RWPE2 (cell line): Measurements from ENCODE around the gene ST7.

Experiments used
- ATAC-seq: fragments of 200-7000 bp; cut with Tn5 transposase; 3 replicates; pipeline ENCODE4 v1.9.1; 2021; ENCODE audit warnings: low read depth
- DNase-seq: peaks from one replicate; pipeline ENCODE4 v3.0.0-alpha.2; 2020; ENCODE audit warnings: low spot score
- H3K27ac ChIP-seq: fragments of 450-650 bp; 2 replicates; pipeline ENCODE4 v1.5.1; 2017; ENCODE audit warnings: mild to moderate bottlenecking; ENCODE audit not compliant: poor library complexity, severe bottlenecking
- H3K27me3 ChIP-seq: fragments of 250-450 bp; sonication (Bioruptor Pico); 2 replicates; pipeline ENCODE4 v1.5.1; 2021; ENCODE audit warnings: mild to moderate bottlenecking, moderate library complexity; ENCODE audit not compliant: insufficient read depth, poor library complexity, severe bottlenecking
- H3K36me3 ChIP-seq: fragments of 250-450 bp; sonication (Bioruptor Pico); 2 replicates; pipeline ENCODE4 v1.5.1; 2020; ENCODE audit warnings: low read depth, mild to moderate bottlenecking, moderate library complexity
- H3K4me1 ChIP-seq: fragments of 250-450 bp; sonication (Bioruptor Pico); 2 replicates; pipeline ENCODE4 v1.5.1; 2021; ENCODE audit warnings: mild to moderate bottlenecking, moderate library complexity; ENCODE audit not compliant: insufficient read depth, poor library complexity, severe bottlenecking
- H3K4me3 ChIP-seq: fragments of 250-450 bp; sonication (Bioruptor Pico); 2 replicates; pipeline ENCODE4 v1.5.1; 2021; ENCODE audit warnings: mild to moderate bottlenecking, moderate library complexity; ENCODE audit not compliant: severe bottlenecking
- H3K9me3 ChIP-seq: fragments of 250-450 bp; sonication (Bioruptor Pico); 2 replicates; pipeline ENCODE4 v1.5.1; 2021; ENCODE audit warnings: mild to moderate bottlenecking, moderate library complexity; ENCODE audit not compliant: severe bottlenecking
- TF ChIP-seq, protein P1 (sequence below): fragments of 450-650 bp; IDR thresholded peaks from one replicate; pipeline ENCODE4 v1.5.1; 2017; ENCODE audit warnings: mild to moderate bottlenecking, moderate library complexity; ENCODE audit not compliant: poor library complexity, severe bottlenecking

The ST7 gene

DNA sequence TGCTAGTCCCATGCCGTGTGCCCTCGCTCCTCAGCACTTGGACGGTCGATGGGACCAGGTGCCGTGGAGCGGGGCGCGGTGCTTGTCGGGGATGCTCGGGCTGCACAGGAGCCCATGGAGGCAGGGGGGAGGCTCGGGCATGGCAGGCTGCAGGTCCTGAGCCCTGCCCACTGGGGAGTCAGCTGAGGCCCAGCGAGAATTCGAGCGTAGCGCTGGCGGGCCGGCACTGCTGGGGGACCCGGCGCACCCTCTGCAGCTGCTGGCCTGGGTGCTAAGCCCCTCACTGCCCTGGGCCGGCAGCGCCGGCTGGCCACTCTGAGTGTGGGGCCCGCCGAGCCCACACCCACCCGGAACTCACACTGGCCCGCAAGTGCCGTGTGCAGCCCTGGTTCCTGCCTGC lies 44.7 kb downstream of the ST7 start:
- no peaks in the 10 kb centered on the region for H3K4me1 ChIP-seq

GRCh38 chr7:116998567-116999175 lies 45.4 kb downstream of the ST7 start:
- Histone ChIP-seq H3K4me1 (no peaks in the 10 kb centered on the region), H3K9me3 (no peaks in the 10 kb centered on the region), H3K4me3 (no peak overlapping the region), H3K27me3 (no peaks in the 10 kb centered on the region), H3K27ac (no peak overlapping the region), H3K36me3 (no peaks in the 10 kb centered on the region)
- TF ChIP-seq, protein P1, sequence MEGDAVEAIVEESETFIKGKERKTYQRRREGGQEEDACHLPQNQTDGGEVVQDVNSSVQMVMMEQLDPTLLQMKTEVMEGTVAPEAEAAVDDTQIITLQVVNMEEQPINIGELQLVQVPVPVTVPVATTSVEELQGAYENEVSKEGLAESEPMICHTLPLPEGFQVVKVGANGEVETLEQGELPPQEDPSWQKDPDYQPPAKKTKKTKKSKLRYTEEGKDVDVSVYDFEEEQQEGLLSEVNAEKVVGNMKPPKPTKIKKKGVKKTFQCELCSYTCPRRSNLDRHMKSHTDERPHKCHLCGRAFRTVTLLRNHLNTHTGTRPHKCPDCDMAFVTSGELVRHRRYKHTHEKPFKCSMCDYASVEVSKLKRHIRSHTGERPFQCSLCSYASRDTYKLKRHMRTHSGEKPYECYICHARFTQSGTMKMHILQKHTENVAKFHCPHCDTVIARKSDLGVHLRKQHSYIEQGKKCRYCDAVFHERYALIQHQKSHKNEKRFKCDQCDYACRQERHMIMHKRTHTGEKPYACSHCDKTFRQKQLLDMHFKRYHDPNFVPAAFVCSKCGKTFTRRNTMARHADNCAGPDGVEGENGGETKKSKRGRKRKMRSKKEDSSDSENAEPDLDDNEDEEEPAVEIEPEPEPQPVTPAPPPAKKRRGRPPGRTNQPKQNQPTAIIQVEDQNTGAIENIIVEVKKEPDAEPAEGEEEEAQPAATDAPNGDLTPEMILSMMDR = no peak
- DNase-seq (no peak), ATAC-seq (no peak)

More for the DNA sequence above, 44.7 kb downstream of the ST7 start:
- ATAC-seq (no peak), DNase-seq (peak; percentile 56)
- Histone ChIP-seq H3K36me3 (no peaks in the 10 kb centered on the region), H3K4me3 (no peak overlapping the region), H3K9me3 (no peaks in the 10 kb centered on the region), H3K27ac (no peak overlapping the region), H3K27me3 (no peaks in the 10 kb centered on the region)
- TF ChIP-seq, protein P1 = no peak

- DNase-seq = no peak
- Histone ChIP-seq H3K9me3 (no peaks in the 10 kb centered on the region), H3K4me3 (no peak overlapping the region), H3K4me1 (no peaks in the 10 kb centered on the region), H3K27me3 (no peaks in the 10 kb centered on the region), H3K36me3 (no peaks in the 10 kb centered on the region), H3K27ac (no peak overlapping the region)
- ATAC-seq = no peak
- TF ChIP-seq, protein P1 = no peak
These were observed 46.0 kb downstream of the ST7 start for GRCh38 chr7:116999311-116999710.

- Histone ChIP-seq H3K4me1 (no peaks in the 10 kb centered on the region), H3K36me3 (no peaks in the 10 kb centered on the region), H3K9me3 (no peaks in the 10 kb centered on the region), H3K27me3 (no peaks in the 10 kb centered on the region), H3K27ac (no peak overlapping the region), H3K4me3 (no peak overlapping the region)
- ATAC-seq (no peak), DNase-seq (no peak)
- TF ChIP-seq, protein P1 = no peak
These were observed 48.0 kb downstream of the ST7 start for GRCh38 chr7:117001283-117001682.

DNA sequence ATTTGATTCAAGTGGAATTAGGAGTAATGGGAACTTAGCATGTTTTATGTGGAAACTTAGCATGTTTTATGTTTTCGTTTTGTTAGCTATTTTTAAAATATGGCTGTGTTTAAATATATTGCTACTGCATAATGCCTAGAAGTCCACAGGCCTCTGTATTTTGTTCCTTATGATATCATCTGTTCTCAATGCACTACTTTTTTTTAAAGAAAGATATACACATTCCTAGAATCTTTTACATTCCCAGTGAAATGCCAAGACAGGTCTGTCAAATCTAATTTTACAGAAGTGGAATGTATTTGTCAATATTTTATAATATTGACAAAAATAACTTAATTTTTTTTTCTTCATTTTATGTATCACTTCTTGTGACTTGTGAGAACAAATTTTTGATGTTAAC lies 51.6 kb downstream of the ST7 start:
- no peaks in the 10 kb centered on the region for H3K9me3 ChIP-seq
- ATAC-seq = no peak
- no peak for DNase-seq
- no peak overlapping the region for H3K27ac ChIP-seq
- H3K36me3 ChIP-seq = no peaks in the 10 kb centered on the region
- no peaks in the 10 kb centered on the region for H3K27me3 ChIP-seq
- TF ChIP-seq, protein P1 = no peak
- H3K4me3 ChIP-seq = no peak overlapping the region
- H3K4me1 ChIP-seq = peaks cover 7% of the 10 kb centered on the region
